ENCODE results near the gene IFNW1.
A peak's percentile ranks its signal among the peaks of the same experiment; 100 is the strongest.

IFNW1 gene

GRCh38 chr9:21110708-21111576 is 30.7 kb downstream of the IFNW1 start:
- Histone ChIP-seq H3K9me3 (ENCODE audit: control insufficient read depth in 2 of 2, low read length in 2 of 2) (no peaks in the 10 kb centered on the region), H3K27ac (ENCODE audit: low read length) (no peak overlapping the region), H3K27me3 (ENCODE audit: control insufficient read depth in 1 of 2, insufficient read depth in 2 of 2, low read length in 2 of 2) (no peaks in the 10 kb centered on the region), H3K4me1 (ENCODE audit: control insufficient read depth, insufficient read depth, low read length) (no peaks in the 10 kb centered on the region), H3K36me3 (ENCODE audit: control insufficient read depth in 2 of 2, insufficient read depth in 2 of 2, low read length in 2 of 2) (no peaks in the 10 kb centered on the region), H3K4me3 (ENCODE audit: low read length in 2 of 2) (no peak overlapping the region), H3K9ac (ENCODE audit: low read length in 2 of 2) (no peak overlapping the region)

DNA sequence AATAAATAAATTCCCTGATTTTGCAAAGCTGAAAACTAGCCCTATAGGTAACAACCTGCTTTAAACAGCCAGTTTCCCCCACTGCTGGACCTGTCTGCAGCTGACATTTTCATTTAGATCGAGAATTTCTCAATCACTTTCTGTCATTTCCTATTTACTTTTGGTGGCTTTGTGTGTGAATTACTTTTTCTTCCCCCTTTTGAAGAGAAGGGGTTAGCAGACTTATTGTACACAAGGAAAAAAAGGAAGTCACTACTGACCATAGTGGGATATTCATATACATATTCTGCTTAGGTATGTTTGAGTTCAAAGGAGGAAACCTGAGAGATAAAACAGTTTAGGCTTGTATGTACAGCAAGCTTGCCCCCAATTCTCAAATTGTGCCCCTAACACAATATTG is 36.8 kb downstream of the IFNW1 start:
- Histone ChIP-seq H3K27me3 (ENCODE audit: control insufficient read depth in 1 of 2, insufficient read depth in 2 of 2, low read length in 2 of 2) (no peaks in the 10 kb centered on the region), H3K4me1 (ENCODE audit: control insufficient read depth, insufficient read depth, low read length) (no peaks in the 10 kb centered on the region), H3K36me3 (ENCODE audit: control insufficient read depth in 2 of 2, insufficient read depth in 2 of 2, low read length in 2 of 2) (no peaks in the 10 kb centered on the region), H3K4me3 (ENCODE audit: low read length in 2 of 2) (no peak overlapping the region), H3K9ac (ENCODE audit: low read length in 2 of 2) (no peak overlapping the region), H3K9me3 (ENCODE audit: control insufficient read depth in 2 of 2, low read length in 2 of 2) (no peaks in the 10 kb centered on the region), H3K27ac (ENCODE audit: low read length) (no peak overlapping the region)

GRCh38 chr9:21102305-21102704 is 39.3 kb downstream of the IFNW1 start:
- no peaks in the 10 kb centered on the region for H3K9me3 ChIP-seq (ENCODE audit: control insufficient read depth in 2 of 2, low read length in 2 of 2)

DNA sequence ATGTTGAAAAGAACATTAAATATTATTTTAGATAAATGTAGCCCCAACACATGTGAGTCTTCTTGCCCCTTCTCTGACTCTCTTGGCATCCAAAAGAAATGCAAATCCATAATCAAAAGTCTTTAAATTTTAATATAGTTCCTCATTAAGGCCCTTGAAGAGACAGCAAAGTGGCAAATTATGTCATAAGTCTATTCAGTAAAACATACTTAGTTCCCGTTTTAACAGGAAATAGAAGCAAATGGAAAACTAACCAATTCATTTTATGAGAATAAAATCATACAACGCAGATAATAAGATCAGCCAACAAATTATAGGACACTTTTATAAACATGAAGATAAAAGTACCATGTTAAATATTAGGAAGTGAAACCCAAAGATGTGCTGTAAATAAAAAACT is 43.8 kb downstream of the IFNW1 start:
- Histone ChIP-seq H3K4me1 (ENCODE audit: control insufficient read depth, insufficient read depth, low read length) (peaks cover 8% of the 10 kb centered on the region), H3K4me3 (ENCODE audit: low read length in 2 of 2) (no peak overlapping the region), H3K36me3 (ENCODE audit: control insufficient read depth in 2 of 2, insufficient read depth in 2 of 2, low read length in 2 of 2) (no peaks in the 10 kb centered on the region), H3K27ac (ENCODE audit: low read length) (no peak overlapping the region), H3K9ac (ENCODE audit: low read length in 2 of 2) (no peak overlapping the region), H3K9me3 (ENCODE audit: control insufficient read depth in 2 of 2, low read length in 2 of 2) (no peaks in the 10 kb centered on the region), H3K27me3 (ENCODE audit: control insufficient read depth in 1 of 2, insufficient read depth in 2 of 2, low read length in 2 of 2) (no peaks in the 10 kb centered on the region)

More at GRCh38 chr9:21102305-21102704, 39.3 kb downstream of the IFNW1 start:
- Histone ChIP-seq H3K36me3 (ENCODE audit: control insufficient read depth in 2 of 2, insufficient read depth in 2 of 2, low read length in 2 of 2) (no peaks in the 10 kb centered on the region), H3K4me1 (ENCODE audit: control insufficient read depth, insufficient read depth, low read length) (no peaks in the 10 kb centered on the region), H3K27ac (ENCODE audit: low read length) (no peak overlapping the region), H3K4me3 (ENCODE audit: low read length in 2 of 2) (no peak overlapping the region), H3K9ac (ENCODE audit: low read length in 2 of 2) (no peak overlapping the region), H3K27me3 (ENCODE audit: control insufficient read depth in 1 of 2, insufficient read depth in 2 of 2, low read length in 2 of 2) (no peaks in the 10 kb centered on the region)

GRCh38 chr9:21096901-21097255 is 44.8 kb downstream of the IFNW1 start:
- no peaks in the 10 kb centered on the region for H3K36me3 ChIP-seq (ENCODE audit: control insufficient read depth in 2 of 2, insufficient read depth in 2 of 2, low read length in 2 of 2)
- peaks cover 8% of the 10 kb centered on the region for H3K4me1 ChIP-seq (ENCODE audit: control insufficient read depth, insufficient read depth, low read length)
- H3K9me3 ChIP-seq (ENCODE audit: control insufficient read depth in 2 of 2, low read length in 2 of 2): no peaks in the 10 kb centered on the region
- H3K27ac ChIP-seq (ENCODE audit: low read length): peak overlapping the region; percentile 61
- H3K4me3 ChIP-seq (ENCODE audit: low read length in 2 of 2): peak overlapping the region; percentile 59 to 69
- H3K9ac ChIP-seq (ENCODE audit: low read length in 2 of 2): peak overlapping the region in 1 of 2 donors; percentile 37
- H3K27me3 ChIP-seq (ENCODE audit: control insufficient read depth in 1 of 2, insufficient read depth in 2 of 2, low read length in 2 of 2): no peaks in the 10 kb centered on the region

DNA sequence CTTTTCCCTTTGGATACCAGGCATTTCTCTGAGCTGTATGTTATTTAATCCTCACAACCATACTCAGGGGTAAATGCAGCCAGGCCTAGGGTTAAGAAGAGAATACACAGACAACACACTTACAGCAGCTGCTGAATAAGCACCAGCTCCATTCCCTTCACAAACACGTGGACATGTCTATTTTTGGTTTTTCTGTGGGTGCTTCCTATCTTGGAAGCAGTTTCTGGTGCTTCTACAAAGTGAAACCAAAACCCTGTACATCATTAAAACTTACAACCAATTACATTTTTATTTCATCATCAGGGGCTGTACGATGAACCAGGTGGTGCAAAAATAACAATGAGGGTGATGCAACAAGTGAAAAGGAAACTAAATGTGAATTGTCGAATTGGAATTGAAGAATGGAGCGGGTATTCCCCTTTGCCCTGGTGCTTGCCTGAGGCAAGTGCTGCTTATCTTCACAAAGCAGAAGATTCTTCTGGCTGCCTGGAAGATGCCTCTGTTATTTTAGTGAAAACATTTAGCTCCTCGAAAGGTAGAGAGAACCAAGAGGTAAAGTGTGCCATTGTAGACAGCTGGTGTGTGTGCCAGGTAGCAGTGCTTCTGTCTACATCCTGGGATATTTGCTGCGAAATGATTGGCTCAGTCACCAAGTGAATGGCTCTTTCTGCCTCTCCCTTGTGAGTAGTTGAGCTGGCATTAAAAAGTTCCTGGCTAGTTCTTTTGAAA is 45.3 kb downstream of the IFNW1 start:
- H3K9ac ChIP-seq (ENCODE audit: low read length in 2 of 2): peak overlapping the region; percentile 37 to 48
- no peaks in the 10 kb centered on the region for H3K27me3 ChIP-seq (ENCODE audit: control insufficient read depth in 1 of 2, insufficient read depth in 2 of 2, low read length in 2 of 2)
- H3K27ac ChIP-seq (ENCODE audit: low read length): peak overlapping the region; percentile 61
- H3K4me3 ChIP-seq (ENCODE audit: low read length in 2 of 2): peak overlapping the region; percentile 59 to 69
- no peaks in the 10 kb centered on the region for H3K9me3 ChIP-seq (ENCODE audit: control insufficient read depth in 2 of 2, low read length in 2 of 2)
- H3K36me3 ChIP-seq (ENCODE audit: control insufficient read depth in 2 of 2, insufficient read depth in 2 of 2, low read length in 2 of 2): no peaks in the 10 kb centered on the region
- H3K4me1 ChIP-seq (ENCODE audit: control insufficient read depth, insufficient read depth, low read length): peaks cover 8% of the 10 kb centered on the region

DNA sequence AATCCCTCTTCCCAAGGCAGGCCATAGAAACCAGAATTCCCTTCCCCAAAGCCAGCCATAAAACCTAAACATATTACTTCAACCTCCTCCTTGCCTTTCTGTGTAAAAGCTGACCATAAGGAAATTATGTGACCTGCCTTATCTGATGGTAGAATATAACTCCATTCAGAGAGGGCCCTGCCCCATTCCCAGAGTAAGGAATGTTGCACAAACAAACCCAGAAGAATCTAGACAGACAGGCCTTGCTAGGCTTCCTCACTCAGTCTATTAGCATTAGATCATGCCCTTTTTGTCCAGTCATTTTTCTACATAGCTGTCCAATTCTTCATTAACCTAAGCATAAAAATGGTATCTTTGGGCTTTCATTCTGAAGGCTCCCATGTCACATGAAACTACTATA is 46.1 kb downstream of the IFNW1 start:
- peak overlapping the region; percentile 61 for H3K27ac ChIP-seq (ENCODE audit: low read length)
- peak overlapping the region in 1 of 2 donors; percentile 69 for H3K4me3 ChIP-seq (ENCODE audit: low read length in 2 of 2)
- H3K27me3 ChIP-seq (ENCODE audit: control insufficient read depth in 1 of 2, insufficient read depth in 2 of 2, low read length in 2 of 2): no peaks in the 10 kb centered on the region
- no peaks in the 10 kb centered on the region for H3K36me3 ChIP-seq (ENCODE audit: control insufficient read depth in 2 of 2, insufficient read depth in 2 of 2, low read length in 2 of 2)
- peak overlapping the region in 1 of 2 donors; percentile 37 for H3K9ac ChIP-seq (ENCODE audit: low read length in 2 of 2)
- H3K9me3 ChIP-seq (ENCODE audit: control insufficient read depth in 2 of 2, low read length in 2 of 2): no peaks in the 10 kb centered on the region
- H3K4me1 ChIP-seq (ENCODE audit: control insufficient read depth, insufficient read depth, low read length): peaks cover 8% of the 10 kb centered on the region
